WTC11 (cell line): Measurements from ENCODE around the gene SCNN1B.

Source experiments
- ATF2 ChIP-seq: sonication (generic); formaldehyde crosslinking; IDR thresholded peaks from 2 replicates; pipeline ENCODE4 v1.8.1; 2022; ENCODE audit warnings: low read depth, missing genetic modification reagents, borderline replicate concordance
- CDX4 ChIP-seq: fragments of 250-450 bp; sonication (Bioruptor Pico); IDR thresholded peaks from 2 replicates; pipeline ENCODE4 v1.9.0; 2021; ENCODE audit warnings: moderate library complexity, mild to moderate bottlenecking, inconsistent platforms, borderline replicate concordance
- CTCF ChIP-seq: fragments of 200-600 bp; IDR thresholded peaks from 2 replicates; pipeline ENCODE4 v1.8.0; 2022; ENCODE audit warnings: antibody characterized with exemption
- PRDM15 ChIP-seq: sonication (generic); formaldehyde crosslinking; IDR thresholded peaks from 2 replicates; pipeline ENCODE4 v1.8.0; 2022; ENCODE audit warnings: missing genetic modification reagents
- SP1 ChIP-seq: sonication (generic); formaldehyde crosslinking; conservative IDR thresholded peaks from 2 replicates; pipeline ENCODE4 v1.8.1; 2022; ENCODE audit warnings: missing genetic modification reagents
- ZNF425 ChIP-seq: fragments of 250-450 bp; sonication (Bioruptor Pico); conservative IDR thresholded peaks from 2 replicates; pipeline ENCODE4 v1.9.0; 2021; ENCODE audit warnings: mild to moderate bottlenecking
- ZNF532 ChIP-seq: fragments of 250-450 bp; sonication (Bioruptor Pico); IDR thresholded peaks from 2 replicates; pipeline ENCODE4 v1.9.0; 2021; ENCODE audit warnings: mild to moderate bottlenecking, borderline replicate concordance

- no peak for TF ChIP-seq CTCF
- no peak for TF ChIP-seq ZNF532 (CRISPR knock-in tag)
- TF ChIP-seq SP1 (CRISPR knock-in tag) = no peak
- TF ChIP-seq ZNF425 = no peak
- no peak for TF ChIP-seq CDX4 (CRISPR knock-in tag)
- TF ChIP-seq PRDM15 (CRISPR knock-in tag) = no peak
- no peak for TF ChIP-seq ATF2 (CRISPR knock-in tag)
Observed at GRCh38 chr16:23330583-23331249, 28.6 kb downstream of the SCNN1B start.
